Right cardiac atrium (tissue), 5 donors: ENCODE results near the gene CEP55. TPM values are rescaled to one million over a fixed set of nuclear protein-coding genes. Genes with fewer than 3 reads are reported as not detected.

Source experiments
- ATAC-seq, 2 donors: fragments of 200-7000 bp; cut with Tn5 transposase; one replicate each; pipeline versions ENCODE4 v1.8.0 to v1.9.1; 2020; ENCODE audit warnings: moderate library complexity in 2 of 2, mild to moderate bottlenecking in 1 of 2
- DNase-seq, 3 donors: peaks; one replicate each; pipeline ENCODE4 v3.0.0-alpha.2; 2020
- H3K27ac ChIP-seq: one replicate; pipeline ENCODE4 v1.5.1; 2013; ENCODE audit warnings: mild to moderate bottlenecking, low read length, control low read depth, moderate library complexity
- H3K27me3 ChIP-seq: one replicate; pipeline ENCODE4 v1.6.1; 2013; ENCODE audit not compliant: control insufficient read depth, insufficient read depth
- H3K4me1 ChIP-seq: one replicate; pipeline ENCODE4 v1.6.1; 2013; ENCODE audit warnings: low read length; ENCODE audit not compliant: control insufficient read depth, insufficient read depth
- H3K4me3 ChIP-seq: one replicate; pipeline ENCODE4 v1.5.1; 2013; ENCODE audit warnings: low read length, control low read depth
- H3K9me3 ChIP-seq: one replicate; pipeline ENCODE4 v1.6.1; 2013; ENCODE audit warnings: low read length; ENCODE audit not compliant: control insufficient read depth
- WGBS: extraction: QIAGEN DNeasy Blood & Tissue Kit; methylation state at CpG from one replicate; pipeline ENCODE4 v1.1.7; 2013; 5-methylcytosine and 5-hydroxymethylcytosine counted together
- intact Hi-C, 4 donors: fragments of 100-400 bp; cut with DNase I; formaldehyde crosslinking; loops; one replicate each; pipeline versions ENCODE4 v1.11.0 to v1.14.0; 2022 to 2023
- long read RNA-seq, 4 donors: library from polyadenylated mRNA; unstranded; transcript quantifications; one replicate each; pipeline ENCODE4 v2.0.0, GENCODE V29; 2020 to 2021
- polyA plus RNA-seq: library from polyadenylated mRNA; stranded (reverse); fragments of 200-250 nt; gene quantifications from one replicate; pipeline ENCODE4 v1.2.3, GENCODE V29; 2013
- total RNA-seq, 4 donors: library from RNA; stranded (reverse); fragmentation: NEBNext Ultra II Directional; extraction: Animal tissue kit (Norgen Biotek cat#: 25700); gene quantifications; one replicate each; pipeline ENCODE4 v1.2.1, GENCODE V29; 2021
- donor health status: healthy with polysubstance abuse.
- donor health status: DM: no; HTN: yes; CAD: no.
- donor health status: DM: no; HTN: no; CAD: no.
- donor health status: DM: no; HTN: yes; CAD: no; lungs with severe emphysema.
- donor health status: DM: yes; HTN: yes; CAD: no.

CEP55 gene
- total RNA-seq = 1 to 10 TPM in 2 of 4 donors, under 1 TPM in 2; 0.19 to 1.6 (median 0.76) TPM
- polyA plus RNA-seq = 0.11 TPM
- long read RNA-seq, donor 1, partial matches to known transcripts = 0 of 2 reads
- long read RNA-seq, donor 1, other reads (novel, unspliced or antisense) = 0 of 2 reads
- long read RNA-seq, donor 2 = 0 reads
- long read RNA-seq, donor 3 = 0 reads
- long read RNA-seq, donor 4 = 0 reads

- under 1% methylated on average over 68 of the region's 68 CpGs for WGBS
Observed at GRCh38 chr10:93496322-93497041, at the start of gene CEP55. Gene CEP55, plus strand, starts transcription at chr10:93496612. Its CDS starts 3,440 bp downstream, at chr10:93500052.

GRCh38 chr10:93447019-93447418 lies 49.4 kb upstream of the CEP55 start:
- ATAC-seq = no peak
- Histone ChIP-seq H3K27ac (no peak overlapping the region), H3K27me3 (no peaks in the 10 kb centered on the region), H3K4me1 (no peaks in the 10 kb centered on the region), H3K9me3 (no peaks in the 10 kb centered on the region), H3K4me3 (no peak overlapping the region)
- WGBS = 72% methylated on average over 6 of the region's 6 CpGs
- DNase-seq = no peak
- intact Hi-C loops = no loop called here

More at GRCh38 chr10:93496322-93497041, at the start of gene CEP55:
- peak within 1 kb of the TSS; percentile 68 for H3K4me3 ChIP-seq
- H3K4me1 ChIP-seq = no peaks in the 10 kb centered on the region
- ATAC-seq = peak; percentile 100
- DNase-seq = peak; percentile 95 to 98 (median 98)
- H3K9me3 ChIP-seq = no peaks in the 10 kb centered on the region
- H3K27ac ChIP-seq = peak within 1 kb of the TSS; percentile 6
- H3K27me3 ChIP-seq = no peaks in the 10 kb centered on the region
- intact Hi-C loops = no loop called here

- no peak overlapping the region for H3K27ac ChIP-seq
- no peaks in the 10 kb centered on the region for H3K9me3 ChIP-seq
Observed at GRCh38 chr10:93447970-93448369, 48.4 kb upstream of the CEP55 start.

GRCh38 chr10:93451244-93451947 lies 45.0 kb upstream of the CEP55 start:
- no peaks in the 10 kb centered on the region for H3K9me3 ChIP-seq
- H3K4me1 ChIP-seq = no peaks in the 10 kb centered on the region
- WGBS = 68% methylated on average over 7 of the region's 7 CpGs
- H3K27me3 ChIP-seq = no peaks in the 10 kb centered on the region
- H3K27ac ChIP-seq = no peak overlapping the region
- ATAC-seq (no peak), DNase-seq (no peak)
- H3K4me3 ChIP-seq = no peak overlapping the region
- intact Hi-C loops = no loop called here

More at GRCh38 chr10:93447970-93448369, 48.4 kb upstream of the CEP55 start:
- WGBS = 54% methylated on average over 3 of the region's 3 CpGs
- no peak overlapping the region for H3K4me3 ChIP-seq
- DNase-seq (no peak), ATAC-seq (no peak)
- H3K27me3 ChIP-seq = no peaks in the 10 kb centered on the region
- intact Hi-C loops = no loop called here
- H3K4me1 ChIP-seq = no peaks in the 10 kb centered on the region

- intact Hi-C loops = no loop called here
- H3K27ac ChIP-seq = no peak overlapping the region
Observed at GRCh38 chr10:93452143-93452542, 44.3 kb upstream of the CEP55 start.

GRCh38 chr10:93454146-93454545 lies 42.3 kb upstream of the CEP55 start:
- Histone ChIP-seq H3K4me3 (no peak overlapping the region), H3K27me3 (no peaks in the 10 kb centered on the region), H3K9me3 (no peaks in the 10 kb centered on the region), H3K27ac (no peak overlapping the region), H3K4me1 (no peaks in the 10 kb centered on the region)
- no peak for DNase-seq
- intact Hi-C loops = no loop called here
- ATAC-seq = no peak
- WGBS = 90% methylated on average over 2 of the region's 2 CpGs

More at GRCh38 chr10:93452143-93452542, 44.3 kb upstream of the CEP55 start:
- no peaks in the 10 kb centered on the region for H3K27me3 ChIP-seq
- no peak overlapping the region for H3K4me3 ChIP-seq
- ATAC-seq (no peak), DNase-seq (no peak)
- 49% methylated on average over 2 of the region's 2 CpGs for WGBS
- no peaks in the 10 kb centered on the region for H3K4me1 ChIP-seq
- H3K9me3 ChIP-seq = no peaks in the 10 kb centered on the region

GRCh38 chr10:93454736-93455135 lies 41.7 kb upstream of the CEP55 start:
- no peak for DNase-seq
- Histone ChIP-seq H3K27me3 (no peaks in the 10 kb centered on the region), H3K27ac (no peak overlapping the region), H3K4me3 (no peak overlapping the region), H3K9me3 (no peaks in the 10 kb centered on the region), H3K4me1 (no peaks in the 10 kb centered on the region)
- no peak for ATAC-seq
- 98% methylated on average over 7 of the region's 7 CpGs for WGBS
- intact Hi-C loops = no loop called here

- no peaks in the 10 kb centered on the region for H3K4me1 ChIP-seq
- WGBS = 79% methylated on average over 7 of the region's 7 CpGs
- intact Hi-C loops = no loop called here
- no peaks in the 10 kb centered on the region for H3K9me3 ChIP-seq
- no peak for ATAC-seq
- no peaks in the 10 kb centered on the region for H3K27me3 ChIP-seq
- H3K4me3 ChIP-seq = no peak overlapping the region
- no peak overlapping the region for H3K27ac ChIP-seq
- no peak for DNase-seq
Observed at GRCh38 chr10:93456480-93456879, 39.9 kb upstream of the CEP55 start.

- Histone ChIP-seq H3K27ac (no peak overlapping the region), H3K27me3 (no peaks in the 10 kb centered on the region), H3K9me3 (no peaks in the 10 kb centered on the region), H3K4me3 (no peak overlapping the region), H3K4me1 (no peaks in the 10 kb centered on the region)
- ATAC-seq = no peak
- no peak for DNase-seq
- WGBS = 92% methylated on average over 8 of the region's 8 CpGs
- intact Hi-C loops = no loop called here
Observed at GRCh38 chr10:93457511-93457910, 38.9 kb upstream of the CEP55 start.

- no peaks in the 10 kb centered on the region for H3K9me3 ChIP-seq
- intact Hi-C loops = no loop called here
- WGBS = 44% methylated on average over 6 of the region's 6 CpGs
- no peak overlapping the region for H3K4me3 ChIP-seq
- peak overlapping the region; percentile 79 for H3K27ac ChIP-seq
- ATAC-seq = peak; percentile 93 to 94
- no peaks in the 10 kb centered on the region for H3K4me1 ChIP-seq
- DNase-seq = peak; percentile 65 to 83 (median 79)
- H3K27me3 ChIP-seq = no peaks in the 10 kb centered on the region
Observed at GRCh38 chr10:93458821-93459257, 37.6 kb upstream of the CEP55 start.

- Histone ChIP-seq H3K27ac (no peak overlapping the region), H3K9me3 (no peaks in the 10 kb centered on the region), H3K4me1 (no peaks in the 10 kb centered on the region), H3K27me3 (no peaks in the 10 kb centered on the region), H3K4me3 (no peak overlapping the region)
- WGBS = 53% methylated on average over 3 of the region's 3 CpGs
- DNase-seq (no peak), ATAC-seq (no peak)
- intact Hi-C loops = no loop called here
Observed at GRCh38 chr10:93459466-93459865, 36.9 kb upstream of the CEP55 start.
